Cerebellar nuclear complex (tissue), 1 donor: ENCODE data around the gene ZNF592.

Source experiments
- DNase-seq, 2 experiments: peaks; one replicate each; lab custom pipeline; 2025; lab: John Stamatoyannopoulos, UW

Gene ZNF592

DNA sequence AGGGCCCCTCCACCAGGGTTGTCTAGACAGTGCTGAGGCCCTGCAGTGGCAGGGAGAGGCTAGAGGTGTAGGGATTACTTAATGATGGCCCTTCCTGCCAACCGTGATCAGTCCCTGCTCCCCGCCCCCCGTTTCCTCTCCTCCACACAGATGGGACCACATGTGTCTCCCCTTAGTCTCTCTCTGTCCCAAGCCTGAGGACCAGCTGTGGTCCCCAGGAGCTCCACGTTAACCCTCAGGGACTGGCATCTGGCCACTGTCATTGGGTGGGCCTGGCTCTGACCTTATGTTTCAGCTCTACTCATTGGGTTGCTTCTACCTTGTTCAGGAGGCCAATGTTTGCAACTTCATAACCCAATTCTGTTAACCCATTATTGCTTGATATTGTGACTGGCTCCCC is 62.8 kb downstream of the ZNF592 start:
- no peak for DNase-seq

DNA sequence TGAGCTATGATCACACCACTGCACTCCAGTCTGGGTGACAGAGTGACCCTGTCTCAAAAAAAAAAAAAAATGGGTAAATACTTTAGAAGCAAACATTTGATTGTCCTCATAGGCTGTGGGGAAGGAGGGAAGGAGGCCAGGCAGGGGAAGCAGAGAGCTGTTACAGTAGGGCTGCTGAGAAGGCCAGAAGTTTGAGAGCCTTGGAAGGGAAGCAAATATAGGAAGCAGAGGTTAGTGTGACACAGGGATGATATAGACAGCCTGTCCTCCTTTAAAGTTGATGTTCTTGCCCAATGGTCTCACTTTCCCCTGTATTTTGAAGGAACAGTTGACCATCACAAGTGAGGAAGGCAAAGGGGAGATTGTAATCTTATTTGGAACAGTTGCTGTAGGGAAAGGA is 63.4 kb downstream of the ZNF592 start:
- DNase-seq, result no peak

DNA sequence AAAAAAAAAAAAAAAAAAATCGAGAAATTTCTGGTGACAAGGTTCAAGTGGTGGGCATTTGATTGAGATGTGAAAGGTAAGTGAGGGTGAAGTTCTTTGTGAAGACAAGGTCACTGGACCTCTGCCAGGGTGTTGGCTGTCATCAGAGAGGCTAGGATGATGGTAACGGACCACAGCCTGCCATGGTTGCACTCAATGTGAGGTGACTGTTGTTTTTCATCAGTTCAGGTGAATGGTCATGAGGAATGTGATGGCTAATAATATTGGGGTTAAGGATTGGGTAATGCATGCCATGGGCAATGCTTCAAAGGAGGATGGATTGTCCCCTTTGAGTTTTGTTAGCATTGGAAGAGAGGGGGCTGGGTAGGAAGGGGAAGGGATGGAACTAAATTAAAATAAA is 64.5 kb downstream of the ZNF592 start:
- no peak for DNase-seq

DNA sequence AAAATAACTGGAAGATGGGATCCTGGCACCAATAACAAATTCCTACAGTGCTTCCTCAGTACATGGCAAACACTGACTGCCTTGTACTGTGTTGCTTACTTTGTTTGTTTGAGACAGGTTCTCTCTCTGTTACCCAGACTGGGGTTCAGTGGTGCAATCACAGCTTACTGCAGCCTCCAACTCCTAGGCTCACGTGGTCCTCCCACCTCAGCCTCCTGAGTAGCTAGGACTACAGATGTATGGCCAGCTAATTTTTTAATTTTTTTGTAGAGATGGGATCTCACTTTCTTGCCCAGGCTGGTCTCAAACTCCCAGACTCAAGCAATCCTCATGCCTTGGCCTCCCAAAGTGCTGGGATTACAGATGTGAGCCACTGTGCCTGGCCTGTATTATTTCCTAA is 65.0 kb downstream of the ZNF592 start:
- DNase-seq, result no peak

DNA sequence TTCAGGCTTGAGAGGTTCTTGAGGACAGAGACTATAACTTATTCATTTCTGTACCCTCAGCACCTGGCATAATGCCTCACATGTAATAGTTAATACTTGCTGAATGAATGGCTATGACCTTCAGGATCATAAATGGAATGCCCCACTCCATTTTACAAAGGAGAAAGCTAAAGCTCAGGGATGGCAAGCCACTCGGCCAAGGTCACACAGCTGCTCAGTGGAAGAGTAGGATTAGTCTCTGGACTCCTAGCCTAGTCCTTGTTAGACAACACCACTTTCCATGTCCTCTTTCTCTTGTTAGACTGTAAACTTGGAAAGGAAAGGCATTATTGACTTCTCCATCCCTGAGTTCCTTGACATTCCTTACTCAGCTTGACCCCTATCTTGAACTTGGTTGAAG is 65.5 kb downstream of the ZNF592 start:
- no peak for DNase-seq

DNA sequence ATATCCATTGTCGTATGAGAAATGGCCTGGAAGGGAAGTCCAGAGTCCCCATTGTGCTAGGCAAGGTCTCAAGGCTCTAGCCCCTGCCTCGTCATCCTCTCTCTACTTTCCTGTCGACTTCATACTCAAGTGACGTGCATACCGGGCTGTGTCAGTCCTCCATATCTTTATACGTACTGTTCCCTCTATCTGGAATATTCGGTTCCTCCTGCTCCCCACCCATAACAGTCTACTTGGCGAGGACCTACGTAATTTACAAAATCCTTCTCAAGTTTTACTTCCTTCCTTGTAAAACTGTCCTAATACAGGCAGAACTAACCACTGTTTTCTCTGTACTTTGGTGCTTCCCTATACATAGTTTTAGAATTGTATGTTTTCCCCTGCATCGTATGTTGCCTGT is 66.5 kb downstream of the ZNF592 start:
- no peak for DNase-seq

DNA sequence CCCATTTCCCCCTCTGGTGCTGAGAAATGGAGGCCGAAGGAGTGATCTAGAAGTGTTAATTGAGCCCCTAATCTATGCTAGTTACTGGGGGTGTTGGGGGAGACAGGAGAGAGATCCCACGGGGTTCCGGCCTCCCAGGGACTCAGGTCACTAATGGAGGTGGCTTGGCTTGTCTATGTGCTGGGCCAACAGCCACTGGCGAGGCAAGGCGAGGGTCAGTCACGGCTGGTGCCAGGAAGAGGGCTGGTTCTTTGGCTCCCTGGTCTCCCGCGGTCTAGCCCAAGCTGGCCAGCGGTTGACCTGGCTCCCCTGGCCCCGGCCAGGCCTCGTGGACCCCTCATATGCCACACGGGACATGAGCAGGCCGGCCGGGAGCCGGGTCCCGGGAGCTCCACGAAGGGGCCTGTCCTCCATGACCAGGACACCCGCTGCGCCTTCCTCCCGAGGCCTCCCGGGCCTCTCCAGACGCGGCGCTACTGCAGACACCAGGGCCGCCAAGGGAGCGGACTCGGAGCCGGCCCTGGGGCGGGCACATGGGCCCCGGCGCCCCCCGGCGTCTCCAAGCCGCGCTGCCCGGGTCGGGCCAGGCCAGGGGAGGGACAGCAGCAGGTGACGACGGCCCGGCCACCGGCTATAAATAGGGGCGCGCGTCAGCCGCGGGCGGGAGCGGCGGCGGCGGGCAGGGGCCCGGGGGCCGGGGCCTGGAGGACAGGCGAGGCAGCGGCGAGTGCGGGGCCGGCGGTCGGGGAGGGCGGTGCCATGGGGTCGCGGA is 68.5 kb downstream of the ZNF592 start, which contains the start of gene ALPK3:
Gene ALPK3 (plus strand): TSS at position 663 of the 772 bp plus-strand sequence. CDS start 97 bp downstream, at position 760.
- DNase-seq, result no peak

DNA sequence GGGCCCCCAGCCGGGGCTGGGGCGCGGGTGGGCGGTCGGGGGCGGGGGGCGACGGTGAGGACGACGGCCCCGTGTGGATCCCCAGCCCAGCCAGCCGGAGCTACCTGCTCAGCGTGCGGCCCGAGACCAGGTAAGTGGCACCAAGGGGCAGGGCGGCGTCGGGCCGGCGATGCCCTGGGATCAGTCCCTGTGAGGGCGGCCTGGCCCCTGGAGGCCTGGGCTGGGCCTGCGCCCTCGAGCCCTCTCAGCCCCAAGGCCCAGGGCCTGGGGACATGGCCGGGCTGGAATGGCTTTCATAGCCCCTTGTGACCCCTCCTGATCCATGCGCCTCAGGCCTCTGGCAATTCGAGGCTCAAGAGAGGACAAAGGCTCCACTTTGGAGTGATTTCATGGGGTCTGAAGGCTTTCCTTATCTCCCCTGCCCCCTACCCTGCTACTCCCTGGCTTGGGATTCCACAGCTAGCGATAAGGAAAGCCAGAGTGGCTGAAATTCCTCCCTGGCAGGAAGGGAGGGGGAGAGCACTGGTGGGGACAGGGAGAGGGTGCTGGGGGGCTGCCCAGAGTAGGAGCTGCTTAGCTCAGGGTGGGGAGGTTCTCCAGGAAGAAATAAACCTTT is 69.2 kb downstream of the ZNF592 start:
- no peak for DNase-seq

DNA sequence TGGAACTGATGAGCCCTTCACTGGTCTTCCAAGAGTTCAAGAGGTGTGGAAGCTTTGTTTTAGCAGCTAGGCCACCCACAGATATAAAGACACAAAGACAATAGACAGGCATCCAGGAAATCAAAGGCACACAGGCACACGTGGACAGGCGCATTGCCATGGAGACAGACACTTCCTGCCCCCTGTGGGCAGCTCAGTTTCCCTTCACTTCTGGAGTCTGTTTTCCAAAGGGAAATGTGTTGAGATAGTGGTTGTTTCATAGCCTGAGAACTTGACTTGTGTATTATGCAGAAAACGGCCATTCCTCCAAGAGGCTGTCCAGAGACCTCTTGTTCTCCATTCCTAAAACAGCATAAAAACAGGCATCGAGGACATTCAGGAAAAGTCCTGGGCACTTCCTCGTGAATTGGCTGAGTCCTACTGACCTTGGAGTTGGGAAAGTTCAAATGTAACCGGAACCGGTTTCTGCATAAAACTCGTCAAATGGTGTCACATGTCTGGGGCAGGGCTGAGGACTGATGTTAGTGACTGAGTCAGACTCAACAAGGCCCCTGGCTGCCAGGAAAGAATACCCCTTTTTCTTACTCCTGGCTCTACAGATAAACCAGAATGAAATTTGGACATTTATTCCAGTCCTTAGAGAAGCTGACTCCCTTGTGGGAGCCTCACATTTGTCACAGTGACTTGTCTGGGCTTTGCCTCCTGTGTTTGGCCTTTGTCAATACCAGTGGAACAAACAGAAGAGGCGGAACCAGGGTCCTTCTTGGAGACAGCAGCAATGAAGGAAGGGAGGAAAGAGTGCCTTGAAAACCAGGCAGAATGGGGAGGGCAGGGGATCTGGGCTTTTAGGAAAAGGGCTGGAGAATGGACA is 70.1 kb downstream of the ZNF592 start:
- DNase-seq, result no peak

DNA sequence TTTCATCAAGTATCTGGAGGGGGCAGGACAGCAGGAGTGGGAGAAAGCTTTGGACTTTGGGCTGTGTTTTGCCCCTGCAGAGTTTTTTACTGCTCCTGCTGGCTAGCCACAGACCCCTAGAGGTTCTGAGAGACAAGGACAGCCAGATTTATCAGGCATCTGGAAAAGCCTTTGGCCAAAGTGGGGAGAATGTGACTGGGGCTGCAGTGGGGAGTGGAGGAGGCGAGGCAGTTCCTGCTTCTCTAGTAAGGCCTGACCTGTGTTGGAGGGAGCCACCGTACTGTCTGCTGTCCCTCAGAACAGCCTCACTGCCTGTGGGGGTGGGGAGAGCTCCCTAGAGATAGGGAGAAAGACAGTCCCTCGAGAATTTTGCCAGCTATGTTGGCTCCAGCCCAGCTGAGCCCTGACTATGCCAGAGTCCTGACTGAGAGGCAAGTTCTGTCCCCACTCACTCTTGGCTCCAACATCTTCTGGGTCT is 70.9 kb downstream of the ZNF592 start:
- no peak for DNase-seq

DNA sequence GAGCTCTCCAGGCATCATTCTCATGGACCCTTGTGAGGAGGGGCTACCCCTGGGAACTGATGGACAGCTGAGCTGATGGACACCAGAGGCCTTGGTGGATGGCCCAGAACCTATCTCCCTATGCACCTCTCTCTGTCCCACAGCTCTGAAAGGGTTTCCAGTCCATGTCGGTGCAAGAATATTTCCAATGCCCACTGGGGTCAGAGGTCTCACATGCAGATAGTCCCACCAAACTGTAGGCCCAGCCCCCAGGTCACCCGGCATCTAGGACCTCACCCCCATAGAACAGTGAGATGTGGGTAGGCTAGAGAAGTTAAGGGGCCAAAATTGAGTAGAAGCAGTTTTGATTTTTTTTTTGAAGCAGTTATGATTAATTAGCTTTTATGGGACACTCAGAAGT is 71.4 kb downstream of the ZNF592 start:
- DNase-seq, result no peak

DNA sequence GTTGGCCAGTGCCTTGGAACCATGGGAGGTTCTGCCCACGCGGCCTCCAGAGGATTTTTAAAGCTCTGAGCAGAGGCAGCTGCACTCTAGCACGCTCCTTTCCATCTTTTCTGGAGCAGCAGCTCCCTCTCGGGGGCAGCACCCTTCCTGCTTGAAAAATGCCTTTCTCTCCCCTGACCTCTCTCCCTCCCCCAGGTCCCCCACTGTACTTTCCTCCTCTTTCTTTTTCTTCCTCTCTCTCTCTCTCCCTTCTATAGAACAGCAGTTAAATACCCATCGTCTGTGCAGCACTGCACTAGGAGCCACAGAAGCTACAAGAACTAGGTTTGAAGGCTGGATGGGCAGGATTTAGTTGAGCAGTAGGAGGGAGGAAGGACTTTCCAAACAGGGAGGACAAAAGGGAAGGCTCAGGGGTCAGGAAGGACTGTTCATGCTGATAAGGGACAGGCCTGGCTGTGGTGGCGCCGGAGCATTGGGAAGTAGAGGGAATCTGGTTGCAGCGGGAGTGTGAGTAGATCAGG is 73.2 kb downstream of the ZNF592 start:
- DNase-seq, result no peak

DNA sequence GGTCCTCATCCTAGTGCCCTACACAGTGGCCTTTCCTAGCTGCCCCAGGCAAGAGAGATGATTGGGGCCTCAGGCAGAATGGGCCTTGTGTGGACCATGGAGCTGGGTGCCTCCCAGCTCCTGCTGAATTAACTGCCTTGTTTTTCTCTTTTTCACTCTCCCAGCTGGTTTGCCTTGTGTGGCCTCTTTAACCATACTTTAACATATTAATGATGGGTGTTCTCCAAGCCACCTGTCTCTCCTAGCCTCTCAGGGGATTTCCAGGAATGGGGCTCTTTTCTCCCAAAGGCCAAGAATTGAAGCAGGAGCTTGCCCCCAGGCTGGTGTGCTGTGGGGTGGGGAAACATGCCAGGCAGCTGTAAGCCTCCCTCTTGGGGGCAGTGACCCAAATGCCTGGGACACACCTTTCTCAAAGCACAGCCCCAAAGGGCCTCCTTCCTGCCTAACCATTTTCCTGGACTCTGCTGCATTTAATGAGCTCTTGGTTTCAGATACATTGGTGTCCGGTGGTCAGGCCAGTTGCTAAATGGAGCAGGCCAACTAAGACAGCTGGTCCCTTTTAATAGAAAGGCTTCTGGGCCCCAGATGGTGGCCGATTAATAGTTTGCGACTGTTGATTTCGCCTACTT is 74.4 kb downstream of the ZNF592 start:
- no peak for DNase-seq

DNA sequence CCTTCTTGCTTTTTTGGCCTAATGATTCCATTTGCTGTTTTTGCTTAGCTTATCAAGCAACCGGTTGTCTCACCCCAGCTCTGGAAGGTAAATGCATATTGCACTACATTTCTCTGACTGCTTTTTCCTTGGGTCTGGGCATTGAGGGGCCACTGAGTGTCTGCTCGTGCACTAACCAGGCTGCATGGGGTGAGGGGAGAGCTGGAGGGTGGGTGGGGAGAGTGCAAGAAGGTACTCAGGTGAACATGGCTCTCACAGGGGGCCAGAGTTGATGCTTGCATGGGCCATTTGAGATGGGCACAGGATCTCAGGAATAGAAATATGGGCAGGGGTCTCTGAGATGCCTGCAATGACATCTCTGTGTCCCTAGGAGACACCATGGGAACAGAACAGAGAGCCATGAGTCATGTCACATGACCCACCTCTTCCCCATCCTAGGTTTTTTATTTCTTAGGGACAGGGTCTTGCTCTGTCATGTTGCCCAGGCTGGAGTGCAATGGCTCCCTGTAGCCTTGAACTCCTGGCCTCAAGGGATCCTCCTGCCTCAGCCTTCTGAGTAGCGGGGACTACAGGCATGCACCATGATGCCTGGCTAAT is 75.0 kb downstream of the ZNF592 start:
- DNase-seq, result no peak

DNA sequence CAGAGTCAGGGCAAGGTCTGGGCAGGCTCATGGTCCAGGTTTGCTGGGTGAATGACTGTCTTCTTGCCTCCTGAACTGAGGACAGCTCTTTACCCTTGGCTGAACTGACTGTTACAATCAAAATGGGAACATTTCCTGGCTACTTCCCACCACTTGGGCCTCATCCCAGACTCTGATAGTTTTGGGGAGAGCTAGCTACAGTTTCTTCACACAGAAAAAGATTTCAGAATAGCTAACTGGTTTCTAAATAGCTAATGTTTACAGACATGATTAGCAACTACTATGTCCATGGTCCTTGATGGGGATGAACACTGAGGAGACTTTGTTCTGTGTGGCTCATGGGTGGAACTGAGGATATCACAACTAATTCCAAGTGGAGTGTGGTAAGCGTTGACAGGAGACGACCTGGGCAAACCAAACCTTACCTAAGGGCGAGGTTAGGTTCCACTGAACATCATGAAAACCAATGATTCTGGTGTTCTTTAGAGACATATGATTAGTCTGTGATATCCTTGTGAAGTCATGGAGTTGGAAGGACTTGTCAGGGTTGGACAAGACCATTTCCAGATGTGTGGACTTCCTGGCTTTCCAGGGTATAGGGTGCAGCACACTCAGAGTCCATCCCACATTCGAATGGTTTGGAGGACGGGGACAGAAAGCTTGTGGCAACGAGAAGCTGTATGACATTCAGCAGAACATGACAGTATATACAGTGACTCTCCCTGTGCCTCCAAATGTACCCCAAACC is 76.0 kb downstream of the ZNF592 start:
- DNase-seq, result no peak

DNA sequence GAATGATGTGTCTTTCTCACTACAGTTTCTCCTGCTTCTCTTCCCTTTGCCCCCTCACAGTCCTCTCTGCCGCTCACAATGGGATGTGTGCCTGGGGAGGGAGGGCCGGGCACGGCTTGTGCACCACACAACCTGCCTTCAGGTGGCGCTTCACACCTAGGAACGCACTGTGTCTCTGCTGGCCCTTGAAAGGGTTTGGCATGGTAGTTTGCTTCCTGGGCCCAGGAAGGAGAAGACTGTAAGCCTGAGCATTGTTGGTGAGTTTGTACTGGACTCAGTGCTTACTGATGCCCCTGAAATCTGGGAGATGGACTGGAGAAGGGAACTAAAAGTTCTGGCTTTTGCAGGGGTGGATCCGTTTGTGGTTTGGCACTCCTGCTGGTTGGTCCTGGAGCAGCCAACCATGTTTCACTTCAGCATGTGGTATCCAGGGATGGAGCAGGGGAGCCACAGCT is 78.0 kb downstream of the ZNF592 start:
- DNase-seq, result no peak

DNA sequence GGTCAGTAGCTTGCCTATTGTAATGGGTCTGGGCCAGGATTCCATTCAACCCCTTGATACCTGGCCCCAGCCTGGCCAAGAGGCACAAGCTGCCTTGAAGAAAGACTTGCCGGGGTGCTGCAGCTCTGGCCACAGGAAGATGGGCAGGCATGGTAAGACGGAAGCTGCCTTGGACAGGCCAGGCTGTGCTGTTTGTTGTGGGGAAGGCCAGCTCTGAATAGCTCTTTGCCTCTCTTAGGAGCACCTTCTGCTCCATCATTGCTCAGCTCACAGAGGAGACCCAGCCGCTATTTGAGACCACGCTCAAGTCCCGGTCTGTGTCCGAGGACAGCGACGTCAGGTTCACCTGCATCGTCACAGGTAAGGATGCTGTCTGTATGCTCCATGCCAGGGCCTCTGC is 78.9 kb downstream of the ZNF592 start:
- DNase-seq, result no peak

DNA sequence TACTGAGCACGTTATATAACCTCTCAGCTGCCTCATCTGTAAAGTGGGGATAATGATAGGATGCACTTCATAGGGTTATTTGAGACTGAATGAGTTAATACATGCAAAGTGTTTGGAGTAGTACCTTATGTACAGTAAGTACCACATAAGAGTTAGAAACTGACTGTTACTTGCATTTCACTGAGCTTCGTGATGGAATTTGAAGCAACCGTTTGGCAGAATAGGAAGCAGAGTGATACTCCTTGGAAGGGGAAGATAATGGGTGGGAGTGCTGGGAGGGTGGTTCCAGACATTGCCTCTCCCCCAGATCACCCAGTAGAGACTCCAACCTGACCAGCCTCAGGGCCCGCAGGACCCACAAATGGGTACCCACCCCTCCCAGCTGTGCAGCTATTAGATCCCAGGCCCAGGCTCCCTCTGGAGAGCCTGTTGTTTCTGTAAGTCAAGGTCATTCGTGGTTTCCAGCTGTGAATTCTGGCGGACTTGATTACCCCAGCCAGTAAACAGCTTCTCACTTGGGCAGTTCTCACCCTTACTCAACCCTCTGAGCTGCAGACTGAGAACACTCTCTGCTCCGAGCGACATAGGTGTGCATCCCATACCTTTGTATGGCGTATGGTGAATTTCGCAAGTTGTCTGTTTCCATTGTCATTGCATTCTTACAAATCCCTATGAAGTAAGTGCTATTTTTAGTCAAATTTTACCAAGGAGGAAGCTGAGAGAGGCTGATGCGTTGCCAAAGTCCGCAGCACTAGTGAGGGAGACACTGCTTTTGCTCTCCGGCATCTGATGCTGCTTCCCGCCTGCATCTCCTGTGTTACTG is 79.9 kb downstream of the ZNF592 start:
- DNase-seq, result no peak

DNA sequence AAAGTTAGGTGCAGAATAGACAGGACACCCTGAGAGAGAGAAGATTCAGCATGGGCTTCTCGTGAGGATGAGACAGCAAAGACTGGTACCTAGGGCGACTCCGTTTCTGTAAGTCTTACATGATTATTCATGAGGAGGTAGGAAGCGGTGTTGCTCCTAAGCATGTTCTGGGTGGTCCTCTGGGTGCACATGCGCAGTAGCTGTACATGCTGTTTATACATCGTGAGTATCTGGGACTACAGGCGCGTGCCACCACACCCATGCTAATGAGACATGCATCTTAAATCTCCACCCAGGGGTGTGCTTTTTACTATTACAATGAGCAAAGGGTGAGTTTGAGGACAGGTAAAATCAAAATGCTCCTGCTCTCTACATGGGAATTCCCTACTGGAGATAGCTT is 81.0 kb downstream of the ZNF592 start:
- DNase-seq, result no peak

DNA sequence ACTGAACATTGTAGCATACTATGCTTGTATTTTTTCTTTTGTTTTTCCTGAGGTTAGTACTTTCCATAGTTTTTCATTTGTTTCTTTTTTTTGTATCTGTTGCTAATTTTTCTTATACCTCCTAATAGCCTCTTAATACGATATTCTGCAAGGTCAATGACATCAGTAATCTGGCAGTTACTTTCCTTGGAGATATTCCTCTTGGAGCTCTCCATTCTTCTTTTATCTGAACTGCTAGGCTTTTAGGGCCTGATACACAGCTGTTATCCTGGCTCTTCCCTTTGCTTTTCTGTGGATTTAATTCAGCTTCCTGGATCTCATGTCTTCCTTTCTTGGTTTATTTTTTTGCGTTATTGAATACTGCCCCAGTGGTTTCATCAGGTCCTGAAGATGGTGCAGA is 81.6 kb downstream of the ZNF592 start:
- DNase-seq, result no peak
